Kidney capillary endothelial cell (primary cell): Measurements from ENCODE around the gene TEAD4.

Experiments
- DNase-seq: peaks from one replicate; pipeline ENCODE4 v3.0.0-alpha.2; 2018; ENCODE audit warnings: low spot score

The TEAD4 gene

GRCh38 chr12:3002646-3003045 is 43.4 kb downstream of the TEAD4 start:
- no peak for DNase-seq

- DNase-seq, result no peak
Measured at GRCh38 chr12:3003357-3003992, 44.3 kb downstream of the TEAD4 start.

- no peak for DNase-seq
Measured at GRCh38 chr12:3004655-3005565, 45.7 kb downstream of the TEAD4 start.

GRCh38 chr12:3005736-3006135 is 46.5 kb downstream of the TEAD4 start:
- DNase-seq, result no peak

GRCh38 chr12:3009780-3010179 is 50.6 kb downstream of the TEAD4 start:
- DNase-seq, result no peak

- DNase-seq, result no peak
Measured at GRCh38 chr12:3010214-3010930, 51.2 kb downstream of the TEAD4 start.

GRCh38 chr12:3012786-3013185 is 53.6 kb downstream of the TEAD4 start:
- DNase-seq, result no peak

GRCh38 chr12:3014641-3015040 is 55.4 kb downstream of the TEAD4 start:
- DNase-seq, result peak; percentile 36

- DNase-seq, result no peak
Measured at GRCh38 chr12:3015356-3015755, 56.2 kb downstream of the TEAD4 start.

GRCh38 chr12:3016191-3016590 is 57.0 kb downstream of the TEAD4 start:
- no peak for DNase-seq

GRCh38 chr12:3017281-3017680 is 58.1 kb downstream of the TEAD4 start:
- no peak for DNase-seq

GRCh38 chr12:3018284-3019004 is 59.2 kb downstream of the TEAD4 start:
- no peak for DNase-seq

GRCh38 chr12:3019005-3019680 is 59.9 kb downstream of the TEAD4 start:
- DNase-seq, result no peak

- no peak for DNase-seq
Measured at GRCh38 chr12:3020399-3020798, 61.2 kb downstream of the TEAD4 start.

GRCh38 chr12:3020850-3021435 is 61.7 kb downstream of the TEAD4 start:
- peak; percentile 60 for DNase-seq

GRCh38 chr12:3022411-3022810 is 63.2 kb downstream of the TEAD4 start:
- DNase-seq, result no peak

- no peak for DNase-seq
Measured at GRCh38 chr12:3022961-3023360, 63.8 kb downstream of the TEAD4 start.

GRCh38 chr12:3028108-3028507 is 68.9 kb downstream of the TEAD4 start:
- DNase-seq, result no peak

GRCh38 chr12:3030821-3031429 is 71.7 kb downstream of the TEAD4 start:
- no peak for DNase-seq

GRCh38 chr12:3032161-3032560 is 73.0 kb downstream of the TEAD4 start:
- DNase-seq, result no peak
